ENCODE measurements around the gene ESPL1. TPM values are rescaled to one million over a fixed set of nuclear protein-coding genes. Genes with fewer than 3 reads are reported as not detected.

Gene ESPL1
- total RNA-seq, 1 experiment from 2014 or later: 54.6 TPM

DNA sequence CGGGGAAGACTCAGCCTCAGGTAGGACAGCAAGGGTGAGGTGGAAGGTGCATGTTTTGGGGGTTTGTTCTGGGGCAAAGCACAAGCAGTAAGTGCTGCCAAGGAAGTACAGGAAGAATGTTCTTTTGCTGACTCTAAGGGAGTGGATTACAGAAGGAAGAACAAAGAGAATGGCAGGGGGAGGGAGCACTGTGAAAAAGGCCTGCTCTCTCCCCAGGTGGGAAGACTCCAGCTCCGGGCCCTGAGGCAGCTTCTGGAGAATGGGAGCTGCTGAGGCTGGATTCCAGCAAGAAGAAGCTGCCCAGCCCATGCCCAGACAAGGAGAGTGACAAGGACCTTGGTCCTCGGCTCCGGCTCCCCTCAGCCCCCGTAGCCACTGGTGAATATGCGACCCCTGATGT lies 20.2 kb downstream of the ESPL1 start:
- ChIA-PET POLR2A (interaction anchor here (1.1 kb wide), 1 partner anchor 129 kb away, joined by 3 read pairs; no protein-coding TSS in a partner anchor), CTCF (interaction anchor here (0.6 to 1.3 kb wide), 2 partner anchors 67 to 68 kb away, joined by 3 read pairs; no protein-coding TSS in a partner anchor)
- Histone ChIP-seq H3K27ac (ENCODE audit: low read length) (no peak overlapping the region), H3K27me3 (ENCODE audit: control insufficient read depth, insufficient read depth, low read length) (no peaks in the 10 kb centered on the region), H3K36me3 (ENCODE audit: control insufficient read depth, insufficient read depth, low read length) (peaks cover 14% of the 10 kb centered on the region), H3K9me3 (ENCODE audit: control insufficient read depth, insufficient read depth, low read depth, low read length) (no peaks in the 10 kb centered on the region), H3K4me3 (ENCODE audit: low read depth in 2 of 2, low read length in 2 of 2) (no peak overlapping the region), H3K4me1 (ENCODE audit: control insufficient read depth, insufficient read depth, low read length) (no peaks in the 10 kb centered on the region)
- no TSS peak for BruUV-seq (replicated peaks)
- ATAC-seq: no peak
- DNase-seq (ENCODE audit: low read depth, low spot score): no peak
- intact Hi-C loops (cut with micrococcal nuclease; ENCODE audit: unreplicated experiment) (no loop called here), in situ Hi-C loops (cut with HindIII; ENCODE audit: low pct_unique_long_range_greater_than_20kb, low sequenced_read_pairs) (no loop called here)
- no peak for TF ChIP-seq CTCF (IDR thresholded peaks at IDR 0.05)
- TF ChIP-seq REST (IDR thresholded peaks at IDR 0.05; ENCODE audit: insufficient read depth in 1 of 2, low read depth in 2 of 2, low read length in 1 of 2): no peak
- no peak for TF ChIP-seq SIN3A (IDR thresholded peaks at IDR 0.05; ENCODE audit: borderline replicate concordance, insufficient read depth, low read depth, low read length)
- no peak for TF ChIP-seq POLR2AphosphoS5 (IDR thresholded peaks at IDR 0.05; ENCODE audit: low read depth, low read length)
- TF ChIP-seq TCF7L2 (IDR thresholded peaks at IDR 0.05; ENCODE audit: low read depth, low read length): no peak

- ChIA-PET CTCF (no interaction called here), POLR2A (no interaction called here)
- no peak overlapping the region for H3K27ac ChIP-seq (ENCODE audit: low read length)
- H3K36me3 ChIP-seq (ENCODE audit: control insufficient read depth, insufficient read depth, low read length): peaks cover 8% of the 10 kb centered on the region
- no peaks in the 10 kb centered on the region for H3K9me3 ChIP-seq (ENCODE audit: control insufficient read depth, insufficient read depth, low read depth, low read length)
- in situ Hi-C loops (cut with HindIII; ENCODE audit: low pct_unique_long_range_greater_than_20kb, low sequenced_read_pairs): no loop called here
- DNase-seq (ENCODE audit: low read depth, low spot score): no peak
- ATAC-seq: no peak
- no peak for TF ChIP-seq TCF7L2 (IDR thresholded peaks at IDR 0.05; ENCODE audit: low read depth, low read length)
- no peak for TF ChIP-seq CTCF (IDR thresholded peaks at IDR 0.05)
- TF ChIP-seq SIN3A (IDR thresholded peaks at IDR 0.05; ENCODE audit: borderline replicate concordance, insufficient read depth, low read depth, low read length): no peak
- no peak for TF ChIP-seq POLR2AphosphoS5 (IDR thresholded peaks at IDR 0.05; ENCODE audit: low read depth, low read length)
- no peak for TF ChIP-seq REST (IDR thresholded peaks at IDR 0.05; ENCODE audit: insufficient read depth in 1 of 2, low read depth in 2 of 2, low read length in 1 of 2)
- intact Hi-C loops (cut with micrococcal nuclease; ENCODE audit: unreplicated experiment): no loop called here
- no peaks in the 10 kb centered on the region for H3K27me3 ChIP-seq (ENCODE audit: control insufficient read depth, insufficient read depth, low read length)
- no TSS peak for BruUV-seq (replicated peaks)
- H3K4me1 ChIP-seq (ENCODE audit: control insufficient read depth, insufficient read depth, low read length): peaks cover 1% of the 10 kb centered on the region
- no peak overlapping the region for H3K4me3 ChIP-seq (ENCODE audit: low read depth in 2 of 2, low read length in 2 of 2)
Observed at GRCh38 chr12:53289891-53290290, 21.8 kb downstream of the ESPL1 start.

Measured in Panc1 (cell line).